HG03469 (cell line): Measurements from ENCODE around the gene ZNF777.
"Not testable (repeated sequence)": the region's sequence is repeated elsewhere in the genome, so short reads cannot be mapped to it uniquely, and the experiment has no call there.

Experiments
- ATAC-seq: cut with Tn5 transposase; IDR thresholded peaks from one replicate; pipeline ENCODE4 v1.9.1; 2021; ENCODE audit warnings: mild to moderate bottlenecking, moderate library complexity, moderate number of reproducible peaks; ENCODE audit not compliant: unreplicated experiment

ZNF777 gene

DNA sequence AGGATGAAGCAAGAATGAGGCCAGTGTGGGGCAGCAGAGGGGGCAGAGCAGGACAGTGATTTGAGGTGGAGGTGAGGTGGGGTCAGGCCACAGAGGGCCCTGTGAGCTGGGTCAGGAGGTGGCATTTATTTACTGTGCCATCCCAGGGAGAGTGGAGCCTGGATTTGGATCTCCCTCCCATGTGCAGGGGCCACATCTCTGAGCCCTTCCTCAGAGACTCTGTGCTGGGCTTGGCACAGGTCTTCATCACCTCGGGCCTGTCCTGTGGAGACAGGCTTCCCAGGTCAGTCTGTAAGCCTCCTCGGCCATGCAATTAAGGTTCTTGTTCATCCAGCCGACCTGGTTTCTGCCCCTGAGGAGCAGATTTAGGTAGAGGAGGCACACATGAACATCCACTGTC, 40.9 kb downstream of the ZNF777 start:
- ATAC-seq = no peak

DNA sequence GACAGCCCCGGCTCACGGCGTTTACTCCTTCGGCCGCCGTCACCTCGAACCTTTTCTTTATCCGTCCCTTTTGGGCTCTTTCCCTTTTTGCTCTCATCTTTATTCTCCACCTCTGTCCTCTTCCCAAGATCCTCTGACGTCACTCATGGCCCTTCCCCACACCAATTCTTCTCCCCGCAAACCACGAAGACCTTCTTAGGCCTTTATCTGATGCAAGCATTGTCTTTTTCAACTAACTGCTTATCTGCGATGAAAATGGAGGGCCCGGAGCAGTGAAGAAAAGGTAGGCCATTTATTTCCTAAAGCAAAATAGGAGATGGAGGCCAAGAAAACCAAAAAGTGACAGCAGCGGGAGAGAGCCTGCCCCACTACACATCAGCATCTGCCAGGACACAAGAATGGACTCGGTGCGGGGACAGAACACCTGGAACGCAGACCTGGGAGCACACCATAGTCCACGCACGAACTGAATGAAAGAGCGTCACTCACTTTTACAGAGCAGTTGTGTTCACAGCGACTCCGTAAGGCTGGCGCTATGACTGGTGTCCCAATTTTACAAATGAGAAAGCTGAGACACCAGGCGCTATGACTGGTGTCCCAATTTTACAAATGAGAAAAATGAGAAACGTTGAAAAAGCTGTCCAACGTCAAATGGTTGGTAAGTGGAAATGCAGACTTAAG, 45.3 kb downstream of the ZNF777 start:
- ATAC-seq = no peak

DNA sequence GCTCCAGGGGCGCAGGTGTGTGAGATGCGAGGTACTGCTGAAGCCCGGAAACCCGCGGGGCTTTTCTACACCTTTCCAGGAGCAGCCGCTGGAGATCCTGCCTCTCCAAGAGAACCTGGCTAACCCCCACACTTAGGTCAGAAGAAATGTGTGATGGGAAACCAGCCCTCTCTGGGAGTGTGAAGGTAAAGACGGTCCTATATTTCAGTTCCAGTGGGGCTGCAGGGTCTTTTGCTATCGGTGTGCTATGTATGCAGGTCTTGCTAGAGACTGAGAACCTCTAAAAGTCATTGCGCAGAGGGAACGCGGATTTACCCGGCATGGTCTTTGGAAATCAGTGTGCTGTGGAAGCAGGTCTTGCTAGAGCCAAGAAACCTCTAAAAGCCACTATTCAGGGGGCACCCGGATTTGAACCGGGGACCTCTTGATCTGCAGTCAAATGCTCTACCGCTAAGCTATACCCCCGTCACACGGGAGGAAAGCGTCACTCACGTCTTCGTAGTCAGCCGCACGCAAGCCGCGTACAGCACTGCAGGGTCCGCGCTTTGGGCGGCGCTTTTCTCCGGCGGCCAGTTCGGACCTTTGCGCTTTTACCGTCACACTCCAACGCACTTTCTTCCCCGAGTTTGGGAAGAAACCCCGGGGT, 46.0 kb downstream of the ZNF777 start:
- no peak for ATAC-seq

DNA sequence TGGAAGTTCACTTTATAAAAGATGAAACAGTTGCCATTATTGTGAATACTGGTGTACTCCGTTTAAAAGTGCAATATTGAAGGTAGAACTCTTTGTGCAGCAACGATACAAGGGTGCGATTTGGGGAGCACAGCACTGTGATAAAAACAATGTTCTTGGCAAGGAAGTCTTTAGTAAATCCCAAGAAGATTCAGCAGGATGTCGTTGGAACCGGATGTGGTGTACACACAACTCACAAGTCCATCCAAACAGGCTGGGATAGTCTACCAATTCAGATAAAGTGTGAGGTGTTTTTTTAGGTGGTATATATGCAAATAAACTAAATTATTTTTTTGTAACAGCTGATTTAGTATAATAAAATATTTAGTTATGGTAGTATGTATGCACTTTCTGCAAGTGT, 46.7 kb downstream of the ZNF777 start:
- no peak for ATAC-seq

DNA sequence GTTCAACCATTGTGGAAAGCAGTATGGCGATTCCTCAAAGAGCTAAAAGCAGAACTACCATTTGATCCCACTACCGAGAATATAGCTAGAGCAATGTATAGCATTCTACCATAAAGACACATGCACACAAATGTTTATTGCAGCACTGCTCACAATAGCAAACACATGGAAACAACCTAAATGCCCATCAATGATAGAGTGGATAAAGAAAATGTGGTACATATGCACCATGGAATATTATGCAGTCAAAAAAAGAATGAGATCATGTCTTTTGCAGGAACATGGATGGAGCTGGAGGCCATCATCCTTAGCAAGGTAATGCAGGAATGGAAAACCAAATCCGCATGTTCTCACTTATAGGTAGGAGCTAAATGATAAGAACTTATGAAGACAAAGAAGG, 47.8 kb downstream of the ZNF777 start:
- not testable (repeated sequence) for ATAC-seq

DNA sequence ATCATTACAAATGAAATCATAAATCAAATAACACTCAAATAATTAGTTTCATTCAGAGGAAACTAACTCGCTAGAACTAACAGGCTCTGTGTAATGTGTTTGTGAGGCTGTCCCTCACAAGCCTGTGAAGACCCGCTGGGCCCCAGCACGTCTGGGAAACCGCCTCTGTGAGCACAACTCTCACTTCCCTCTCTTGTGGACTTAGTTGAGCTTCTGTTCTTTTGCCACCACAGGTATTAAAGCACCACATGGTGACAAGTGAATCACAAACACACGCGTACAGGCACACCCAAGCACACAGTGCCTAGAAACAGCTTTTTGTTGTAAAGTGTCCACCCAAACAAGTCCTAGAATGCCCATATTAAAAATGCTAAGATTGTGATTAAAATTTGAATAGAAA, 51.0 kb downstream of the ZNF777 start:
- ATAC-seq = peak; percentile 96

DNA sequence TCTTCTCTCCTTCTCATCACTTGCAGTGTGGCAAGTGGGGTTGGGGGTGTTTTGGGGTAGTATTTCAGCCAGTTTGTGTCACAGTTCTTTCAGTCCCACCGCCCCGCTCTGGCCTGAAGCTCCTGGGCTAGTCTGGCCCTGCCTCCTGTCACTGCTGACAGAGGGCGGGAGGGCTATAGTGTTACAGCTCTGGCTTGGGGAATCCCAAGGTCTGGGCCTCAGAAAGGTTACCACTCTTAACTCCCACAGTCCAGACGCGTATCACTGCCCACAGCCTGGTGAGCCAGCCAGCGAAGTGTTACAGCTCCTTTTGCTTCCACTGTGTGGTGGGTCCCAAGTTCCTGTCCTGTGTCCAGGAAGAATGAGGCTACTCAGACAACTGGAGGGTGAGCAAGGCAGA, 56.0 kb downstream of the ZNF777 start:
- ATAC-seq = no peak

DNA sequence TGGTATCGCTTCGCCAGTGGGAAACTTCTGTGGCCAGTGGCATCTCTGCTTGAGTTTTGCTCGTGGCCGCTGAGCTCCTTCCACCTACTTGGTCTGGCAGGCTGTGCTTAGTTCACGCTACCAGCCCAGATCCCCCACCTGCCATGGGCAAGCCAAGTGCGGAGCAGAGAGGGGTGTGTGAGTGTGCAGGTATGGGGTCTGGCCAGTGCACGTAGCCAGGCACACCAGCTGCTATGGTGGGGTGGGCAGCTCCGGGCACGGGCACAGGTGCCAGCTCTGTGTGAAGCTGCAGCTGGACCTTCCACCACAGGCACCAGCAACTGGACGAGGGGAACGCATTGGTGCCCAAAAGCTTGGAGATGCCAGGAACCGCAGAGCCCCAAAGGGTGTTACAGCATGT, 56.5 kb downstream of the ZNF777 start:
- ATAC-seq = no peak

DNA sequence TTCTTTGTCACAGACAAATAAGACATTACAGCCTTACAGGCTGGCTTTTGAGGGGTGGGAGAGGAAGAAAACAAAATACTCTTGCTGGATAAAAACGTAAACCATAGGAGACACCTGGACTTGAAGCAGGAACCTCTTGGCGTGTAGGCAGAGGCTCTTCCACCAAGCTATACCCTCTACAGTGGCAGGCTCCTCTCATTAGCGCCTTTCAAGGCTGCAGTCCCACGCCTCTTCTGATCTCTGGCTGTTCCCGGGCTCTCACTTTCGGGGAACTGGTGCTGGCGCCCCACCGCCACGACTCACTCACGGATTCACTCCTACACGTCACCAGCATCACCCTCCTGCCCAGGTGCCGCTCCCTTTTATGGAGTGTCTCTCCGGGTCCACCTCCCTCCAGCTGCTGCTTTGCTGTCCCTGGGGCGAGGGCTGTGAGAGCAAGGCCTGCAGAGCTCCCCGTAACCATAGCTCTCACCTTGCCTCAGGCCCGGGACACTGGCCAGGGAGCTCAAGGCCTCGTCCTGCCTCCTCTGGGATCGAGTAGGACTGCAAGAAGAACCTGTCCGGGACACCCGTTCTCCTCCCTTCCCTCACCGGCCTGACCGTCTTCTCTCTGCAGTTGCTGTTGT, 62.6 kb downstream of the ZNF777 start:
- ATAC-seq = no peak

DNA sequence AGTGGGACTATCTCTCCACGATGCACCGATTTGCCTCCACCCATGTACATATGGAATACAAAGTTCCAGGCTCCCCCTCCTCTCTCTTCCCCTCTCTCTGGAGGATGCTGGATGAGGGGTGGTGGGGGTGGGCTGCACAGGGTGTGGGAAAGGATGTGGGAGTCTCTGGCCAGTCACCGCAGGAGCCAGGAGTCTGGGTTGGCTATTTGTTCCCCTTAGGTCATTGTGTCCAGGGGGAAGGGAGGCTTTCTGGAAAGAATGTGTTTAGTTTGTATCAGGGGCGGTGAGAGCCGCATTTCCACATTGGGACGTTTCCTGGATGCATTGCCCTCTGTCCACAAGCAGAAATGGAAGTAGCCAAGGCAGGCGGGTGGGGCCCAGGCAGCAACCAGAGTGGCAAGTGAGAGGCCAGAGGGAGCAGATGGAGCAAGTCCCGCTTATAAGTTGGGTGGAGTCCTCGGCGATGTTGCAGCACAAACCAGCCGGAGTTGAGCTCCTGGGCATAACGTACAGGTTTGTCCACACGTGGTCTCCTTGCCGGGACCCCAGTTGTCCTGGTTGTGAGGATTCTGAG, 63.3 kb downstream of the ZNF777 start:
- ATAC-seq = no peak

DNA sequence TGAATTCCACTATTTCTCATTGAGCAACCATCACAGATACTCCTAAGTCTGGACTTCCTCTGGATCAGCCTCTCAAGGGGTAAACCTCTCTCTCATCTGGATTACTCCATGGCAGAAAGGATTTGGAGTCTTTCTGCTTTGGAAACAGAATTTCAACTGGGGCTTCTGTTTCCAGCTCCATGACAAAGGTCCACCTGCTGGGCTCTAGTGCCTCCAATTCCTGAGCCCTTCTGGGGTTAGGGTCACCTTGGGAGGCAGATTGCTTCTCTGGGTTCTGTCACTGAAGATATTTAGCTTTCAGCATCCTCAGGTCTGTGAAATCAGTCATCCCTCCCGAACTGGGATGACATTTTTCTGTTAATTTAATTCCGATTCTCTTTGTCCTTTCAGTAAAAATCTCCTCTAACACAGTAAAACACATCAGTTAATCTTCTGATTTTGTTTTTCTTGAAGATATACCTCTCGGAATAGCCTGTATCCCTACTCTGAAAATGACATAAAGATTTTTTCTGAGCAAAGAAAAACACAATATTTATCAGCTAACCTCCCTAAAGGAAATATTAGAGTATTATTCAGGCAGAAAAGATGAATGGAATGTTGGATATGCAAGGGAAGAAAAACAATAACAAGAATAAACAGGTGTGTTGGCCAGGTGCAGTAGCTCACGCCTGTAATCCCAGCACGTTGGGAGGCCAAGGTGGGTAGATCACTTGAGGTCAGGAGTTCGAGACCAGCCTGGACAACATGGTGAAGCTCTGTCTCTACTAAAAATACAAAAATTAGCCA, 72.1 kb downstream of the ZNF777 start:
- ATAC-seq = not testable (repeated sequence)

DNA sequence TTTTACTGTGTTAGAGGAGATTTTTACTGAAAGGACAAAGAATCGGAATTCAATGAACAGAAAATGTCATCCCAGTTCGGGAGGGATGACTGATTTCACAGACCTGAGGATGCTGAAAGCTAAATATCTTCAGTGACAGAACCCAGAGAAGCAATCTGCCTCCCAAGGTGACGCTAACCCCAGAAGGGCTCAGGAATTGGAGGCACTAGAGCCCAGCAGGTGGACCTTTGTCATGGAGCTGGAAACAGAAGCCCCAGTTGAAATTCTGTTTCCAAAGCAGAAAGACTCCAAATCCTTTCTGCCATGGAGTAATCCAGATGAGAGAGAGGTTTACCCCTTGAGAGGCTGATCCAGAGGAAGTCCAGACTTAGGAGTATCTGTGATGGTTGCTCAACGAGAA, 74.3 kb downstream of the ZNF777 start:
- not testable (repeated sequence) for ATAC-seq

DNA sequence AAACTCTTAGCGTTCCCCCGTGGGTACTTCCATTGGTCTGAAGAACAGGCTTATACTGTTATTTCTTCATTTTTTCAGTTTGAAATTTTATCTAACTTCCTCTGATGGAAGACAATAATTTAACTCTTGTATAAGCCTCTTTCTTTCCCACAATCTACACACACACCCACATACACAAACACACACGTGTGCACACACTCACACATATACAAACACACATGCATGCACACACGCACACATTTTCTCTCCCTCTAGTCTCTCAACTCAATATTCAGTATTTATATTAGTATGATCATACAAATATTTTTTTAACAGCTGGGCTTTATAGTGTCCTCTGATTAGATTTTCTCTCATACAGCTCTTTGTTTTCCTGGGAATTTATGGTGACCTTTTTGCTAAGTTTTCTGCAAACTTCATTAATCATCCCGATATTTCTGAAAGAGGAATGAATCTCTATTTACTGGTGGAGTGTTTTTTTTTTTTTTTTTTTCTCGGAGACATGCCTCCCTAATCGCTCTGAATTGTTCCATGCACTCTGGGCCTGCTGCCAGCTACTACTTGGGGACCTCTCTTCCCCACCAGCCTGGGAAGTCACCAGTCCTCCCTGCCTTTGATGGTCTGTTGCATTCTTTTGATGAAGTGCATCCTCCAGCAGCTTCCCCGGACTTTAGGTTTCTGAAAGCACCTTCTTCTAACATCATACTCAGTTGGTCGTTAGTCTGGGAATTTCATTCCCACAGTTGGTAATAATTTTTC, 75.5 kb downstream of the ZNF777 start:
- no peak for ATAC-seq
